ENCODE results near the gene PCGF1.

Gene PCGF1

DNA sequence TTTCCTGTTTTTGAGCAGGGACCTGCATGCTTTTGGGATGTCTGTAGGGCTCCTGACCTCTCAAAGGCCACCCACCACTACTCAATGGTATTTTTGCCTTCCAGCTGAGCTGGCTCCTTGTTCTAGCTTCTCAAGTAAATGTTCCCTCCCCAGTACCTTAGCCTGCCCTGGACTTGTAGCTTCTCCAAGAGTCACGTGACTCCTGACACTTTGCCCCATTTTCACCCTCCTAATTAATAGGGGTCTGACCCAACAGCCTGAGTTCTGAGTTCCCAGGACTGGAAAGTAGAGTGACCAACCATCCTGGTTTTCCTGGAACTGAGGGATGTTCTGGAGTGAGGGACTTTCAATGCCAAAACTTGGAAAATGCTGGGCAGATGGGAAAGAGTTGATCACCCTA, 12.1 kb downstream of the PCGF1 start:
- ATAC-seq: no peak
- TF ChIP-seq ZNF565 (CRISPR knock-in tag; conservative IDR thresholded peaks at IDR 0.05; ENCODE audit: low read depth) (no peak), ZC3H10 (CRISPR knock-in tag; IDR thresholded peaks at IDR 0.05) (no peak), ZNF8 (CRISPR knock-in tag; IDR thresholded peaks at IDR 0.05) (no peak)
- TF ChIP-seq, protein P1, sequence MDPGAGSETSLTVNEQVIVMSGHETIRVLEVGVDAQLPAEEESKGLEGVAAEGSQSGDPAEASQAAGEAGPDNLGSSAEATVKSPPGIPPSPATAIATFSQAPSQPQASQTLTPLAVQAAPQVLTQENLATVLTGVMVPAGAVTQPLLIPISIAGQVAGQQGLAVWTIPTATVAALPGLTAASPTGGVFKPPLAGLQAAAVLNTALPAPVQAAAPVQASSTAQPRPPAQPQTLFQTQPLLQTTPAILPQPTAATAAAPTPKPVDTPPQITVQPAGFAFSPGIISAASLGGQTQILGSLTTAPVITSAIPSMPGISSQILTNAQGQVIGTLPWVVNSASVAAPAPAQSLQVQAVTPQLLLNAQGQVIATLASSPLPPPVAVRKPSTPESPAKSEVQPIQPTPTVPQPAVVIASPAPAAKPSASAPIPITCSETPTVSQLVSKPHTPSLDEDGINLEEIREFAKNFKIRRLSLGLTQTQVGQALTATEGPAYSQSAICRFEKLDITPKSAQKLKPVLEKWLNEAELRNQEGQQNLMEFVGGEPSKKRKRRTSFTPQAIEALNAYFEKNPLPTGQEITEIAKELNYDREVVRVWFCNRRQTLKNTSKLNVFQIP (CRISPR knock-in tag; IDR thresholded peaks at IDR 0.05; ENCODE audit: borderline replicate concordance, low read depth): no peak
- TF ChIP-seq, protein P2, sequence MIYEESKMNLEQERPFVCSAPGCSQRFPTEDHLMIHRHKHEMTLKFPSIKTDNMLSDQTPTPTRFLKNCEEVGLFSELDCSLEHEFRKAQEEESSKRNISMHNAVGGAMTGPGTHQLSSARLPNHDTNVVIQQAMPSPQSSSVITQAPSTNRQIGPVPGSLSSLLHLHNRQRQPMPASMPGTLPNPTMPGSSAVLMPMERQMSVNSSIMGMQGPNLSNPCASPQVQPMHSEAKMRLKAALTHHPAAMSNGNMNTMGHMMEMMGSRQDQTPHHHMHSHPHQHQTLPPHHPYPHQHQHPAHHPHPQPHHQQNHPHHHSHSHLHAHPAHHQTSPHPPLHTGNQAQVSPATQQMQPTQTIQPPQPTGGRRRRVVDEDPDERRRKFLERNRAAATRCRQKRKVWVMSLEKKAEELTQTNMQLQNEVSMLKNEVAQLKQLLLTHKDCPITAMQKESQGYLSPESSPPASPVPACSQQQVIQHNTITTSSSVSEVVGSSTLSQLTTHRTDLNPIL (CRISPR knock-in tag; IDR thresholded peaks at IDR 0.05; ENCODE audit: low read depth): no peak

DNA sequence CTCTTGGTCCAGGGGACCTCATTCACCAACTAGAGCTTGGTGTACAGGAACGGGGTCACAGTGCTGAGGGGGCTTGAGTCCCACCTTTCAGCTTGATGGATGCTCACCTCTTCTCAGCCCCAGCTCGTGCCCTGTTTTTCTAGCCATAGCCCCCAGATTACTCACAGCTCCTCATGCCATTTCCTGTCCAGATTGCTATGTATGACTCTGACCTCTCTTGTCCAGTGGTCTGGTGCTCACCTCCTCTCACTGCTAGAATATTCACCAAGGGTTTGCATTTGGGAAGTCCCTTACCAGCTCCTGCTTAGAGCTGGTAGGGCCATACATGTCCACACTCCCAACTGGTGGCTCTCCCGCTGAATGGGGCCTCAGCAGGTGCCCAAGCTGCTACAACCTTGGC, 13.9 kb downstream of the PCGF1 start:
- ATAC-seq: no peak
- TF ChIP-seq ZC3H10 (CRISPR knock-in tag; IDR thresholded peaks at IDR 0.05): no peak
- no peak for TF ChIP-seq TOX (CRISPR knock-in tag; IDR thresholded peaks at IDR 0.05; ENCODE audit: borderline replicate concordance)
- no peak for TF ChIP-seq ARNTL (CRISPR knock-in tag; IDR thresholded peaks at IDR 0.05; ENCODE audit: borderline replicate concordance, low read depth)
- no peak for TF ChIP-seq ZNF565 (CRISPR knock-in tag; conservative IDR thresholded peaks at IDR 0.05; ENCODE audit: low read depth)

DNA sequence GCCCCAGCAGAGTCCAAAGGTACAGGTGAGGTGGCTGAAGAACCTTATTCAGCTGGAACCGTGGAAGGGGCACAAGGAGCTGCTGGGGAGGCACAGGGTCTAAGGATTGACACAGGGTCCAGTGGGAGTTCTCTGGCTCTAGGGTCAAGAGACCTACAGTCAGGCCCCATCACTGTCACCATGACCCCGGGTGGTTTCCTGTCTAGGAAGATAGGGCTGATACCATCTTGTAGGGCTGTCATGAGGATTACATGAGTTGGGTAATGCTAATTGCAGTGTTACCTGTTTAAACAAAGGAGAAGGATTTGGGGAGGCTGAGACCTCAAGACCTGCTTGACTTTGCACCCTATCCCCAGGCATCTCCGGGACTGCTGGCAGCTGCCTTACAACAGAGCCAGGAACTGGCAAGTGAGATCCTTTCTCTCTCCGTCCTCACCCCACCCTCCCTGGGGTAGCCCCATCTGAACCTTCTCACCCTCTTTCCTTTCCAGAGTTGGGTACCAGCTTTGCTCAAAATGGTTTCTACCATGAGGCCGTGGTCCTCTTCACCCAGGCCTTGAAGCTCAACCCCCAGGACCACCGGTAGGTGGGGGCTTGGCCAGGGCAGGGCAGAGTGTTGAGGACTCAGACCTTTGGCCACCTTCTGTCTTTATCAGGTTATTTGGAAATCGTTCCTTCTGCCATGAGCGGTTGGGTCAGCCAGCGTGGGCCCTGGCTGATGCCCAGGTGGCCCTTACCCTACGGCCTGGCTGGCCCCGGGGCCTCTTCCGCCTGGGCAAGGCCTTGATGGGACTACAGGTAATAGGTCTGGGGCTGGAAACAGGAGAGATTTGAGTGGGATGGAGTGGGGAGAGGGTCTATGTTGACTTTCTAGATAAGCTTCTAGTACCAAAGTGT, 15.6 kb downstream of the PCGF1 start:
- no peak for ATAC-seq
- TF ChIP-seq ARNTL (CRISPR knock-in tag; IDR thresholded peaks at IDR 0.05; ENCODE audit: borderline replicate concordance, low read depth) (no peak), RARB (CRISPR knock-in tag; IDR thresholded peaks at IDR 0.05) (no peak), ISL1 (CRISPR knock-in tag; IDR thresholded peaks at IDR 0.05) (no peak), ZC3H10 (CRISPR knock-in tag; IDR thresholded peaks at IDR 0.05) (no peak), SNAI2 (CRISPR knock-in tag; IDR thresholded peaks at IDR 0.05) (no peak), PPARA (CRISPR knock-in tag; IDR thresholded peaks at IDR 0.05; ENCODE audit: borderline replicate concordance) (no peak), ZNF70 (CRISPR knock-in tag; IDR thresholded peaks at IDR 0.05) (no peak), OSR1 (CRISPR knock-in tag; IDR thresholded peaks at IDR 0.05) (no peak), CSDC2 (CRISPR knock-in tag; IDR thresholded peaks at IDR 0.05) (no peak), ZNF565 (CRISPR knock-in tag; conservative IDR thresholded peaks at IDR 0.05; ENCODE audit: low read depth) (no peak), GLIS3 (CRISPR knock-in tag; IDR thresholded peaks at IDR 0.05) (no peak), ZNF8 (CRISPR knock-in tag; IDR thresholded peaks at IDR 0.05) (no peak), BACH2 (CRISPR knock-in tag; IDR thresholded peaks at IDR 0.05; ENCODE audit: borderline replicate concordance) (no peak), TOX (CRISPR knock-in tag; IDR thresholded peaks at IDR 0.05; ENCODE audit: borderline replicate concordance) (no peak)
- TF ChIP-seq, protein P3, sequence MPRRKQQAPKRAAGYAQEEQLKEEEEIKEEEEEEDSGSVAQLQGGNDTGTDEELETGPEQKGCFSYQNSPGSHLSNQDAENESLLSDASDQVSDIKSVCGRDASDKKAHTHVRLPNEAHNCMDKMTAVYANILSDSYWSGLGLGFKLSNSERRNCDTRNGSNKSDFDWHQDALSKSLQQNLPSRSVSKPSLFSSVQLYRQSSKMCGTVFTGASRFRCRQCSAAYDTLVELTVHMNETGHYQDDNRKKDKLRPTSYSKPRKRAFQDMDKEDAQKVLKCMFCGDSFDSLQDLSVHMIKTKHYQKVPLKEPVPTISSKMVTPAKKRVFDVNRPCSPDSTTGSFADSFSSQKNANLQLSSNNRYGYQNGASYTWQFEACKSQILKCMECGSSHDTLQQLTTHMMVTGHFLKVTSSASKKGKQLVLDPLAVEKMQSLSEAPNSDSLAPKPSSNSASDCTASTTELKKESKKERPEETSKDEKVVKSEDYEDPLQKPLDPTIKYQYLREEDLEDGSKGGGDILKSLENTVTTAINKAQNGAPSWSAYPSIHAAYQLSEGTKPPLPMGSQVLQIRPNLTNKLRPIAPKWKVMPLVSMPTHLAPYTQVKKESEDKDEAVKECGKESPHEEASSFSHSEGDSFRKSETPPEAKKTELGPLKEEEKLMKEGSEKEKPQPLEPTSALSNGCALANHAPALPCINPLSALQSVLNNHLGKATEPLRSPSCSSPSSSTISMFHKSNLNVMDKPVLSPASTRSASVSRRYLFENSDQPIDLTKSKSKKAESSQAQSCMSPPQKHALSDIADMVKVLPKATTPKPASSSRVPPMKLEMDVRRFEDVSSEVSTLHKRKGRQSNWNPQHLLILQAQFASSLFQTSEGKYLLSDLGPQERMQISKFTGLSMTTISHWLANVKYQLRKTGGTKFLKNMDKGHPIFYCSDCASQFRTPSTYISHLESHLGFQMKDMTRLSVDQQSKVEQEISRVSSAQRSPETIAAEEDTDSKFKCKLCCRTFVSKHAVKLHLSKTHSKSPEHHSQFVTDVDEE (CRISPR knock-in tag; IDR thresholded peaks at IDR 0.05): no peak
- TF ChIP-seq, protein P4, sequence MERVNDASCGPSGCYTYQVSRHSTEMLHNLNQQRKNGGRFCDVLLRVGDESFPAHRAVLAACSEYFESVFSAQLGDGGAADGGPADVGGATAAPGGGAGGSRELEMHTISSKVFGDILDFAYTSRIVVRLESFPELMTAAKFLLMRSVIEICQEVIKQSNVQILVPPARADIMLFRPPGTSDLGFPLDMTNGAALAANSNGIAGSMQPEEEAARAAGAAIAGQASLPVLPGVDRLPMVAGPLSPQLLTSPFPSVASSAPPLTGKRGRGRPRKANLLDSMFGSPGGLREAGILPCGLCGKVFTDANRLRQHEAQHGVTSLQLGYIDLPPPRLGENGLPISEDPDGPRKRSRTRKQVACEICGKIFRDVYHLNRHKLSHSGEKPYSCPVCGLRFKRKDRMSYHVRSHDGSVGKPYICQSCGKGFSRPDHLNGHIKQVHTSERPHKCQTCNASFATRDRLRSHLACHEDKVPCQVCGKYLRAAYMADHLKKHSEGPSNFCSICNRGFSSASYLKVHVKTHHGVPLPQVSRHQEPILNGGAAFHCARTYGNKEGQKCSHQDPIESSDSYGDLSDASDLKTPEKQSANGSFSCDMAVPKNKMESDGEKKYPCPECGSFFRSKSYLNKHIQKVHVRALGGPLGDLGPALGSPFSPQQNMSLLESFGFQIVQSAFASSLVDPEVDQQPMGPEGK (CRISPR knock-in tag; IDR thresholded peaks at IDR 0.05; ENCODE audit: borderline replicate concordance): no peak
- TF ChIP-seq, protein P5, sequence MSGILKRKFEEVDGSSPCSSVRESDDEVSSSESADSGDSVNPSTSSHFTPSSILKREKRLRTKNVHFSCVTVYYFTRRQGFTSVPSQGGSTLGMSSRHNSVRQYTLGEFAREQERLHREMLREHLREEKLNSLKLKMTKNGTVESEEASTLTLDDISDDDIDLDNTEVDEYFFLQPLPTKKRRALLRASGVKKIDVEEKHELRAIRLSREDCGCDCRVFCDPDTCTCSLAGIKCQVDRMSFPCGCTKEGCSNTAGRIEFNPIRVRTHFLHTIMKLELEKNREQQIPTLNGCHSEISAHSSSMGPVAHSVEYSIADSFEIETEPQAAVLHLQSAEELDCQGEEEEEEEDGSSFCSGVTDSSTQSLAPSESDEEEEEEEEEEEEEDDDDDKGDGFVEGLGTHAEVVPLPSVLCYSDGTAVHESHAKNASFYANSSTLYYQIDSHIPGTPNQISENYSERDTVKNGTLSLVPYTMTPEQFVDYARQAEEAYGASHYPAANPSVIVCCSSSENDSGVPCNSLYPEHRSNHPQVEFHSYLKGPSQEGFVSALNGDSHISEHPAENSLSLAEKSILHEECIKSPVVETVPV (CRISPR knock-in tag; IDR thresholded peaks at IDR 0.05): no peak
- TF ChIP-seq, protein P1 (CRISPR knock-in tag; IDR thresholded peaks at IDR 0.05; ENCODE audit: borderline replicate concordance, low read depth): no peak

Measured in SK-N-SH treated with all-trans-retinoic acid at 6 μM for 48 hours (cell line).